ENCODE measurements around the gene LFNG.

The LFNG gene

DNA sequence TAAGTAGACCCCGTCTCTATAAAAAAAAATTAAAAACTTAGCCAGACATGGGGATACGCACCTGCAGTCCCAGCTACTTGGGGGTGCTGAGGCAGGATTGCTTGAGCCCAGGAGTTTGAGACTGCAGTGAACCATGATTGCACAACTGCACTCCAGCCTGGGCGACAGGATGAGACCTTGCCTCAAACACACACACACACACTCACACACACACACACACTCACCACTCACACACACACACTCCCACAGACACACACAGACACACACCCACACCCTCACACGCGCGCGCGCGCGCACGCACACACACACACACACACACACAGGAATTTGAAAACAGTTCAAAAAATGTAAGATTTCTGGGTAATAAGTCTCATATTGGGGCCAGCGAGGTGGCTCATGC, 34.7 kb upstream of the LFNG start:
- no peak overlapping the region for H3K4me3 ChIP-seq (ENCODE audit: low read length)
- TF ChIP-seq, protein P1, sequence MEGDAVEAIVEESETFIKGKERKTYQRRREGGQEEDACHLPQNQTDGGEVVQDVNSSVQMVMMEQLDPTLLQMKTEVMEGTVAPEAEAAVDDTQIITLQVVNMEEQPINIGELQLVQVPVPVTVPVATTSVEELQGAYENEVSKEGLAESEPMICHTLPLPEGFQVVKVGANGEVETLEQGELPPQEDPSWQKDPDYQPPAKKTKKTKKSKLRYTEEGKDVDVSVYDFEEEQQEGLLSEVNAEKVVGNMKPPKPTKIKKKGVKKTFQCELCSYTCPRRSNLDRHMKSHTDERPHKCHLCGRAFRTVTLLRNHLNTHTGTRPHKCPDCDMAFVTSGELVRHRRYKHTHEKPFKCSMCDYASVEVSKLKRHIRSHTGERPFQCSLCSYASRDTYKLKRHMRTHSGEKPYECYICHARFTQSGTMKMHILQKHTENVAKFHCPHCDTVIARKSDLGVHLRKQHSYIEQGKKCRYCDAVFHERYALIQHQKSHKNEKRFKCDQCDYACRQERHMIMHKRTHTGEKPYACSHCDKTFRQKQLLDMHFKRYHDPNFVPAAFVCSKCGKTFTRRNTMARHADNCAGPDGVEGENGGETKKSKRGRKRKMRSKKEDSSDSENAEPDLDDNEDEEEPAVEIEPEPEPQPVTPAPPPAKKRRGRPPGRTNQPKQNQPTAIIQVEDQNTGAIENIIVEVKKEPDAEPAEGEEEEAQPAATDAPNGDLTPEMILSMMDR (conservative IDR thresholded peaks at IDR 0.05; ENCODE audit: low read depth, low read length) = no peak
- no peak for DNase-seq (ENCODE audit: low read depth)

DNA sequence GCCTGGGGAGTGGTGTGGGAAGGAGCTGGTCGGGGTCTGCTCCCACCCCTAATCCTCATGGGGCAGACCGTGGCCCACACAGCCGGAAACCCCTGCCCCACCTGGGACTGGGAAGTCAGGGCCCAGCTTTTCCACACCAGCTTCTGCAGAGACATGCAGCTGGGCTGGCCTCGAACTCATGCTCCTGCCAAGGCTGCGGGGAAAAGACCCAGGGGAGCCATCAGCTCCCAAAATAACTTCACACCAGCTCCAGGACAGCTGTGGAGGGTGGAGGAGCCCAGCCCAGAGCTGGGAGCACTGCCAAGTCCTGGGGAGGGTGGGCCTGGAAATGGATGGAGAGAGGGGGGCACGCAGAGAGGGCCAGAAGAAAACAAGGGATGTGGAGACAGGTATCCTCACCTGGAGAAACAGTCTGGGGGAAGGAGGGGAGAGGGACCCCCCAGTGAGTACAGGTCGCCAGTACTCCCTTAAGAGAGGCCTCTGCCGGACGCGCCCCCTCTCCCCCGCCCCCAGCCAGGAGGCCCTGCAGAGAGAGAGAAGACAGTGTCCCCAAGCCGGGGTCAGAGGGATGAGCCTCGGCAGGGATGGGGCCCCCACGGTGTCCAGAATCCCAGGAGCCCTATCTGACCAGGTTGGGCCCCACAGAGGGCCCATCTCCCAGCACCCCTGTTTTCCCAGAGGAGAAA, 31.8 kb upstream of the LFNG start:
- TF ChIP-seq, protein P1 (conservative IDR thresholded peaks at IDR 0.05; ENCODE audit: low read depth, low read length) = no peak
- no peak overlapping the region for H3K4me3 ChIP-seq (ENCODE audit: low read length)
- DNase-seq (ENCODE audit: low read depth) = no peak

DNA sequence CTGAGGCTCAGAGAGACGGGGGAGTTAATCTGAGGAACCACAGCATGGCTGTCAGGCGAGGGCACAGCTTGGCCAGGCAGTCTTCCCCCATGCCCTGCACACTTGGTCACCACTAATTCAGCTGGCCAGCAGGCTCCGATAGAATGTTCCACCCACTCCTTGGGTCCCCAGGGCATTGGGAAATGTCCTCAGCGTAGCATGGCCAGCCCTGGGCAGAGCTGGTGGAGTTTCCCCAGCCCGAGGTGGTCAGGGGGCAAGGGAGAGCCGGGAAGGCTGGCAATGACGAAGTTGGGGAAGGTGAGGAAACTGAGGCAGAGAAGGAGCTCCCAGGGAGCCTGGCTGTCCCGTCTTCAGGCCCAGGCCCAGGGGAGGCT, 31.3 kb upstream of the LFNG start:
- no peak for DNase-seq (ENCODE audit: low read depth)
- TF ChIP-seq, protein P1 (conservative IDR thresholded peaks at IDR 0.05; ENCODE audit: low read depth, low read length) = no peak
- H3K4me3 ChIP-seq (ENCODE audit: low read length) = no peak overlapping the region

DNA sequence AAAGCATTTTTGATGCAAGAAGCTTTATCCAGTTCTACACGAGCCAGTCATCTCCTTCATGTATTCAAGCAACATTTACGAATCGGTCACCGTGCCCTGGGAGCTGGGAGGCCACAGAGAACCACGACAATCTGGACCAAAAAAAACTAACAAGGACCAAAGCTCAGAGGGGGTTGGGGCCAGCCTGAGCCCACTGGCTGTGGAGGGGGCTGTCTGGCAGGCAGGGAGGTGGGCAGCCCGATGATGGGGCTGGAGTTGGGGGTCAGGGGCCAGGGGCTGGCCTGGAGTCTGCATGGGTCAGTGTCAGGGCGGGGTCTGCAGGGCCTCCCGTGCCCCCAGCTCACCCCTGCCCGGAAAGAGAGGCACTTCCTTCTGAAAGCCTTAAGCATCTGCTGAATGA, 30.9 kb upstream of the LFNG start:
- DNase-seq (ENCODE audit: low read depth) = no peak
- H3K4me3 ChIP-seq (ENCODE audit: low read length) = no peak overlapping the region
- TF ChIP-seq, protein P1 (conservative IDR thresholded peaks at IDR 0.05; ENCODE audit: low read depth, low read length) = no peak

DNA sequence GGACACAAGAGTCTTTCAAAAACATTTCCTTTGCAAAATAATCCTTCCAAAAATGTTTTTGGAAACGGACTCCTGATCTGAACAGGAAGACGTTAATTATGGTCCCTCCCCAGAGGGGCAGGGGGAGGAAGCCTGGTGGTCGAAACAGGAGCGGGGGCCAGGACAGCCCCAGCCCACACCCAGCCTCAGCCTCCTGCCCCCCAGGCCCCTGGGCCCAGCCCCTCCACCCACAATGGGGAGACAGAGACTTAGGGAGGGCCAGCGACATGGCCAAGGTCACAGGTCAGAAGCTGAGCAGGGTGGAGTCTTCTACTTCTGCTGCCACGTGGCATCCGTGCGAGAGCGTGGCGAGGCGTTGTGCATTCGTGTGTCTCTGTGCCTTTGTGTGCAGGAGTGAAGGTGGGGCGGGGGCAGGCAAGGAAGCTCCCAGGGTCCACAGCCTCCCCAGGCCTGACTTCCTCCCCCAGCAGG, 29.4 kb upstream of the LFNG start:
- TF ChIP-seq, protein P1 (conservative IDR thresholded peaks at IDR 0.05; ENCODE audit: low read depth, low read length) = no peak
- no peak for DNase-seq (ENCODE audit: low read depth)

DNA sequence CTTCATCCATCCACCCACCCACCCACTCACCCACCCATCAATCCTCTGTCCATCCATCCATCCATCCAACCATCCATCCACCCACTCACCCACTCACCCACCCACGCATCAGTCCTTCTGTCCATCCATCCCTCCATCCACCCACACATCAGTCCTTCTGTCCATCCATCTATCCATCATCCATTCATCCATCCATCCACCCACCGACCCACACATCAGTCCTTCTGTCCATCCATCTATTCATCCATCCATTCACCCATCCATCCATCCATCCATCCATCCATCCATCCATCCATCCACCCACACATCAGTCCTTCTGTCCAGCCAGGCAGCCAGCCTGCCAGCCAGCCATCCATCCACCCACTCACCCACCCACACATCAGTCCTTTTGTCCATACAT, 27.5 kb upstream of the LFNG start:
- H3K4me3 ChIP-seq (ENCODE audit: low read length) = no peak overlapping the region
- no peak for DNase-seq (ENCODE audit: low read depth)
- TF ChIP-seq, protein P1 (conservative IDR thresholded peaks at IDR 0.05; ENCODE audit: low read depth, low read length) = no peak

More for the DNA sequence above, 29.4 kb upstream of the LFNG start:
- H3K4me3 ChIP-seq (ENCODE audit: low read length) = no peak overlapping the region
